Eye (tissue), 1 donor: ENCODE results near the gene CHD9.
"Not testable (repeated sequence)": the region's sequence is repeated elsewhere in the genome, so short reads cannot be mapped to it uniquely, and the experiment has no call there.

Experiments used
- DNase-seq: peaks from one replicate; pipeline ENCODE4 v3.0.0-alpha.2; 2015

Gene CHD9

DNA sequence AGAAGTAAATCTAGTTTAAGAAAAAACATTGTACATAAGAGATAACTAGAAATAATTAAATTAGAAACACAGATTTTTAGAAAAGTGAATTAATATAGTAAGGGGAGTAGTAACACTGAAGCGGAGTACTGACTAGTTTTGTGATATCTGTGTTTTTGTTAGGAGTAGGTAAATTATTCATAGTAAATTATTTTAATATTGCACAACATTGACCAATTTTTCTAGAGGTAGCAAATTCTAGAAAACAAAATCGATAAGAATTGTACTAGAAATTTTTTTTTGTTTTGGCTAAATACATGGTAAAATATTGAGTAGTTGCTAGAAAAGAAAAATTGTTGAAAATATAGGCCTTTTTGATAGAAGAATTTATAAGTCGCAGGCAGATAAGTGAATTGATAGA, 156.5 kb downstream of the CHD9 start:
- DNase-seq, result no peak

DNA sequence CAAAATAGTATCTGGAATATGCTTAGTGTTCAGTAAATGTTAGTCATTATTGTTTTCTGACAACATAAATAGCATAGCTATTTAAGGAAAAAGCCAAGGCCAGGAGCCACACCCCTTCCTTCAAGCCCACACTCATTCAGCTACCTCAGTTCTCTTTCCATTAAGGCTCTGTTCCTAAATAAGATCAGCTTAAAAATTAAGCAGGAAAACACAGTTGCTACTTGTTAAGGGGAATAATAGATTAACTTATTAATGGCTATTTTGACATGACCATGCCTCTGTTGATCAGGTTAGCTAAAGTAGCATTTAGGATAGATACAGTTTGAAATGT, 158.1 kb downstream of the CHD9 start:
- DNase-seq, result no peak

DNA sequence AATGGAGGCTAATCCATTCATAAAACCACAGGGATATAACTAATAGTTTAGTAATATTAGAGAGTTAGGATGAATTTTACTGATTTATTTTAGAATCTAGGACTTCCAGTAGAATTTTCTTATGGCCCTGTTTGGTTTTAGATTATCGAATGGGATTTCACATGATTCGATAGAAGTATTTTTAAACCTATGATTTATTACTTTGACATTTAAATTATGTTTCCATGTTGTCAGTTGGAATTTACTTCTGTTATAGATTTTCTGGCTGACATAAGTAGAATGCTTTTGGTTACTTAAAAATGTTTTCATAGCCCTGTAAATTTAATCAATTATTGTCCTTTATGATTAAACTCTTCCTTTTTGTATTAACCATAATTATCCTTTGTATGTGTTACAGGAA, 158.8 kb downstream of the CHD9 start:
- no peak for DNase-seq

- DNase-seq, result no peak
Measured at GRCh38 chr16:53216798-53217197, 162.0 kb downstream of the CHD9 start.

DNA sequence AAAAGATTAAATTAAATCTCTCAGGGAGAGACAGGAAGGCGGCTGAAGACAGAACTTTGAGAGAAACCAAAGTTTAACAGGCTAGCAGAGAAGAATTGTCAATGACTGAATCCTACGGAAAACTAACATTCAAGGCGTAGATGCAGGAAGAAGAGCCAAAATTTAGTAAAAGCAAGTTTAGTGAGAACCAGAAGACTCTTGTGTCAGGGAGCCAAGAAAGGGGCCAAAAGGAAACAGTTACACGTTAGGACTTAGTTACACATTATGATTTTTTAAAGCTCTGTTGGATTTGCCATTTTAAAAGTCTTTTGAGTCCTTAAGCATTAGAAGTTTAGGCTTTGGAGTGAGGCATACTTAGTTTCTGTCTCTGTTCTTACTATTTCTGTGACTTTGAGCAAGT, 164.6 kb downstream of the CHD9 start:
- DNase-seq, result no peak

- DNase-seq, result no peak
Measured at GRCh38 chr16:53219795-53220454, 165.1 kb downstream of the CHD9 start.

DNA sequence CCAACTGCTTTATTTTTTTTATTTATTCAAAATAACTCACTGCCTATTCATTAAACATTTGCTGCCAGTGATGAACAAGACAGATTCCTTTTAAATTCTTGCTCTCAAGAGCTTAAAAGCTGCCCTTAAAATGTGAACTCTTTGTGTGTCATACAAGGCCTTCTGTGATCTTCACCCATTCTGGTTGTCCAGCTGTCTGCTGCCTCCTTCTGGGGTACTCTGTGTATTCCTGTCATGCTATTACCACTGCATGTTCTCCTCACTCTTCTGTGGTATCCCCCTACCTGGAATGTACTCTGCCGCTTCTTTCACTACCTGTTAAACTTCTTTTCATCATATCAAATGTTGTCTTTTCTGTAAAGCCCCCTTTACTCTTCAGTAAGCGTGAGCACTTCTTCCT, 165.8 kb downstream of the CHD9 start:
- DNase-seq, result no peak

DNA sequence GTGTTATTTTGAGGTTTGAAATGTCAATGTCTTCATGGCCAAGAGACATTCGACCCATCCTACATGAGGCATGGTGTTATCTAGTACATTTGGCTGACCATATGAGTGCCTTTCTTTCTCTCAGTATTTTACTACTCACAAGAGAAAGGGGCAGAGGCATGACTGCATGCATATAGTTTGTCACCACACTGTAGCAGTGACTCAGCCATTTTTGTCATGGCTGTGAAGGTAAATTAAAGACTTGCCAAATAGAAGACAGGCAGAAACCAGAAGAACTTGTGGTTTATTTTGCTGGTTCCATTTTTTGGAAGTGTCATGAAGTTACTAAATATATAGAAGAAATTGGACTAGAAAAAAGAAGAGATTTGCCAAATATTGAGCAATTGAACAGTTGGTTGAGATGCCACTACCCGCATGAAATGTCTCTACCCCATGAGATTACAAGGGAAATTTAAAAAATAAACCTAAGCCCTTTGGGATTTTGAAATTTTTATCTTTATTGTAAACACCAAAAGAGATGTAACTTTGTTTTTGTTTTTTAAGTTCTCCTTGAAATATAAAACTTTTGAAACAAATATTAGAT, 170.3 kb downstream of the CHD9 start:
- DNase-seq, result no peak

DNA sequence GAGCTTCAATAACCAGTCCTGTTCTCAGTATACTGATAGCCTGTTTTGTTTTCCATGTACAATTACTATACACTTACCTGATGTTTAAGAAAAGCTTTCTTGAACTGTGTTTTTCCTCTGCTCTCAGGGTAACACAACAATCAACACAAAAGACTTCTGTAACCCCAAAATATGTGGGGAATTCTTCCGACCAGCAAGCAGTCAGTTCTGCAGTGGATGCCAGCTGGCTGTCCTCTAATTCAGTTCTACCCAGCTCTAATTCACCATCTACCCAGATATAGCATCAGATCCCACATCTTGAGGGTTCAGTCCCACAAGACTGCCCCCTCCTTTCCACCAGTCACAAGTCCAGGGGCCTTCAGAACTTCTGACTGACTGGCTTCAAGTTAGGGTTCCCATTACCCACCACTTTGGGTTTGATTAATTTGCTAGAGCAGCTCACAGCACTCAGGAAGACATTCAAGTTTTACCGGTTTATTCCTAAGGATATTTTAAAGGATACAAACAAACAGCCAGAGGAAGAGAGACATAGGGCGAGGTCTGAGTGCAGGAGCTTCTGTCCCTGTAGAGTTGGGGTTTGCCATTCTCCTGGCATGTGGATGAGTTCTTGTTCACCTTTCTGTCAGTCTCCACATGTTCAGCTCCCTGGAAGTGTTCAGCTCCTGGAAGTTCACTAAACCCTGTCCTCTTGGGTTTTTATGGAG, 178.2 kb downstream of the CHD9 start:
- no peak for DNase-seq

- no peak for DNase-seq
Measured at GRCh38 chr16:53234836-53235235, 180.0 kb downstream of the CHD9 start.

DNA sequence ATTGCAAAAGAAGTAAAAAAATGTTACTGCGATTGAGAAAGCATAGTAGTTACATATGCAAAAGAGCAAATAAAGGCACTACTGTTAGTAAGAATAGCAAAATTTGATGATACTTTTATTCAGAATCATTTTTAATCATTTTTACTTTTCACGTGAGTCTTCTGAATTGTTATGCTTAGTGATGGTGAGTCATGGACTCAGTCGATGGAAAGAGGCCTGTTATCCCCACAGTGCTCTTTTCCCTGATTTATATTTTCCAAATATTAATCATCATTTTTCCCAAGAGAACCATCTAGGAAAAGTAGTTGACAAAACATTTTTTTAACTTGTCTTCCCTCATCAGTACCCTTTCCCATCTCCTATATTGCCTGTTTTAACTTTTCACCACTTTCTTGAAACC, 181.1 kb downstream of the CHD9 start:
- no peak for DNase-seq

- no peak for DNase-seq
Measured at GRCh38 chr16:53249331-53249730, 194.5 kb downstream of the CHD9 start.

GRCh38 chr16:53257001-53257400, 202.2 kb downstream of the CHD9 start:
- DNase-seq, result peak; percentile 5

DNA sequence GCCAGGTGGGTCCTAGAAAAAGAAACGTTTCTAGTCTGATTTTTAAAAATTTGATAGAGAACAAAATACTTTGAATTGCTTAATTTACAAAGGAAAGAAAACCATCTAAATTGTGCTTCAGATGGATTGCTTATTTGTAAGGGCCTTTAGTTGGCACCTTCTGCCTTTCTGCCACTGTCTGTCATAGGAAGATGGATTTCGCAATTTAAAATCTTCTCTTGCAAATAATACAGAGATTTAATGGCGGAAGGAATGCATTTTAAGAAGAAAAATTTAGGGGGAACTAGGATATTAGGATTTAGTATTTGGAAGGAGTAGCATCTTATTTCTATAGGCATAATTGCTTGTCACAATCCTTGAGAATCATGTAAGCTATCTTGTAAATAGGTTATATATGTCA, 204.0 kb downstream of the CHD9 start:
- no peak for DNase-seq

DNA sequence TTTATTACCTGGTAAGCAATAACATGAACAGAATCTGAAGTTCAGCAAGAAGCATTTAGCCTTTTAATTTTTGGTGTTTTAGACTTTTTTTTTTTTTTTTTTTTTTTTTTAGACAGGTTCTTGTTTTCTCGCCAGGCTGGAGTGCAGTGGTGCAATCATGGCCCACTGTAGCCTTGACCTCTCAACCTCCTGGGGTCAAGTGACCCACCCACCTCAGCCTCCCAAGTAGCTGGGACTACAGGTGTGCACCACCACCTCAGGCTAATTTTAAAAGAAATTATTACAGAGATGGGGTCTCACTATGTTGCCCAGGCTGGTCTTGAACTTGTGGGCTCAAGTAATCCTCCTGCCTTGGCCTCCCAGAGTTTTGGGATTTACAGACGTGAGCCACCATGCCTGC, 206.5 kb downstream of the CHD9 start:
- no peak for DNase-seq

DNA sequence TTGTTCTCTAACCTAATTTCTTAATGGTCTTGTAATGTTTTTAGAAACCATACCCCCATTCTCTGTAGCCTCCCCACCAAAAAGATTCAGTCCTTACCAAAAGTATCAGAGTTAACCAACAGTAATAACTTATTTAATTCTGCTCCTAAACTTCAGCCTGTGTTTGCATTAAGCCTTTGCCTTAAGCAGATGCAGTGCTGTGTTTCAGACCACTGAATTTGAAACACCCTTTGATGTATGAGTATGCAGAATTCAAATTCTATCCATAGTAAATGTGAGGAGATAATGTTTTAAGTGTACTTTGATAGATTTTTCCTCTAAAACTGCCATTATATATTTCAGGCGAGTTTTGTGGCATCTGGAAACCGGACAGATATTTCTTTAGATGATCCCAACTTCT, 207.9 kb downstream of the CHD9 start:
- DNase-seq, result no peak

GRCh38 chr16:53266156-53266555, 211.4 kb downstream of the CHD9 start:
- no peak for DNase-seq

- DNase-seq, result not testable (repeated sequence)
Measured at GRCh38 chr16:53278498-53278897, 223.7 kb downstream of the CHD9 start.

DNA sequence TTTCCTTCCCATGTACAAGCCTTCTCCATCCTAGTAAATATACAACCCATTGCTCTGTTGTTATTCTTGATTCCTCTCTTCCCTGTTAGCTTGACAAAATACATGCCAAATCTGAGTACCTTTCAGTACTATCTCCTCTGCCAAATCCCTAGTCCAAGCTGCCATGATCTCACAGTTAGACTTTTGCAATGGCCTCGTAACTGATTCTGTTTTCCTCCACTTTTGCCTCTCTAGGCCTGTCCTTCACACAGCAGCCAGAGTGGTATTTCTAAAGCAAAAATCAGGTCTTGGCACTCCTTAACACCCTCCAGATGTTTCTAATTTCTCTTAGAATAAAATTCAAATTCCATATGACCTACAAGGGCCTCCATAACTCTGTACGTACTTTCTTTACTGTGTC, 226.5 kb downstream of the CHD9 start:
- no peak for DNase-seq

DNA sequence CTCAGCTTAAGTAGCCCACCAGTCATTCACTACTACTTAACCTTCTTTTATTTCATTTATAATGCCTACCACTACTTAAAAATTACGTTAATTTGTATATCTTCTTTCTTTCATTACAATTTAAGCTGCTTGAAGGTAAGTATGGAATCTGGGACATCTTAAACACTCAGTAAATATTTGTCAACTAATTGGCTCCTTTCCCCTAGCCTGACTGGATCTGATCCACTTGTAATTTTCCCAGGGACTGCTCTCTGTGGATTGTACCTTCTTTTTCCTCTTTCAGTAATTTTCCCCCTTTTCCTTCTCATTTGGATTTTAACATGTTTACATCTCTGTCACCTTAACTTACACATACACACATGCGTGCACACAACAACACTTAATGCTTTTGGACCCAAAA, 227.1 kb downstream of the CHD9 start:
- DNase-seq, result no peak

- DNase-seq, result no peak
Measured at GRCh38 chr16:53282328-53282727, 227.5 kb downstream of the CHD9 start.

- DNase-seq, result peak; percentile 68
Measured at GRCh38 chr16:53282975-53283946, 228.5 kb downstream of the CHD9 start.

DNA sequence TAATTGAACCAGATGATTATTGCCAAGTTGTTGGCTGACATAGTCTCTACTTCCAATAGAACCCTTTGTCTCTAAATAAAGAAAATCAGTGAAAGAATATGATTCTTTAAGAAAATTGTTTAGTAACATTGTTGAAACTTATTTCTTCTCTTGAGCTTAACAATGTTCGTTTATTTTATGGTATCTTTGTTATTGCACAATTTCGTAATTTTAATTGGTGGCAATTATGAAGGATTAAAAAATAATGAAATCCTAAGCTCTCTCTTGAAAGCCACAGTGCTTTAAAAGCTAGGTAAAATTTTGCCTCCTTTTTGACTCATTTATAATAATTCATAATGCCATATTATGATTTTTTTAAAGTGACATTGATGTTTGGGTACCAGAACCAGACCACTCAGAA, 230.4 kb downstream of the CHD9 start:
- no peak for DNase-seq

DNA sequence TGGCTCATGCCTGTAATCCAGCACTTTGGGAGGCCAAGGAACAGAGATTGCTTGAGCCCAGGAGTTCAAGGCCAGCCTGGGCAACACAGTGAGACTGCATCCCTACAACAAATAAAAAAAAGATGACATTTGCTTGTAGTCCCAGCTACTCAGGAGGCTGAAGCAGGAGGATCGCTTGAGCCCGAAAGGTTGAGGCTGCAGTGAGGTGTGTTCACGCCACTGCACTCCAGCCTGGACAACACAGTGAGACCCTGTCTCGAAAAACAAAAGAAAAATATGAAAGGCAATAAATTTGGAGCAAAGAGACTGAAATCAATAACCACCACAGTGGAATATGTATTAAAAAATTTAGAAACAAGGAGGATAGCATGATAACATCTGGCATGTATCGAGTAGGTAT, 235.7 kb downstream of the CHD9 start:
- DNase-seq, result no peak
